GM21825 (cell line): Measurements from ENCODE around the gene FERMT1.
"Not testable (repeated sequence)": the region's sequence is repeated elsewhere in the genome, so short reads cannot be mapped to it uniquely, and the experiment has no call there.

Experiments used
- ATAC-seq: cut with Tn5 transposase; IDR thresholded peaks from one replicate; pipeline ENCODE4 v1.9.1; 2021; ENCODE audit warnings: mild to moderate bottlenecking, moderate library complexity; ENCODE audit not compliant: unreplicated experiment

FERMT1 gene

DNA sequence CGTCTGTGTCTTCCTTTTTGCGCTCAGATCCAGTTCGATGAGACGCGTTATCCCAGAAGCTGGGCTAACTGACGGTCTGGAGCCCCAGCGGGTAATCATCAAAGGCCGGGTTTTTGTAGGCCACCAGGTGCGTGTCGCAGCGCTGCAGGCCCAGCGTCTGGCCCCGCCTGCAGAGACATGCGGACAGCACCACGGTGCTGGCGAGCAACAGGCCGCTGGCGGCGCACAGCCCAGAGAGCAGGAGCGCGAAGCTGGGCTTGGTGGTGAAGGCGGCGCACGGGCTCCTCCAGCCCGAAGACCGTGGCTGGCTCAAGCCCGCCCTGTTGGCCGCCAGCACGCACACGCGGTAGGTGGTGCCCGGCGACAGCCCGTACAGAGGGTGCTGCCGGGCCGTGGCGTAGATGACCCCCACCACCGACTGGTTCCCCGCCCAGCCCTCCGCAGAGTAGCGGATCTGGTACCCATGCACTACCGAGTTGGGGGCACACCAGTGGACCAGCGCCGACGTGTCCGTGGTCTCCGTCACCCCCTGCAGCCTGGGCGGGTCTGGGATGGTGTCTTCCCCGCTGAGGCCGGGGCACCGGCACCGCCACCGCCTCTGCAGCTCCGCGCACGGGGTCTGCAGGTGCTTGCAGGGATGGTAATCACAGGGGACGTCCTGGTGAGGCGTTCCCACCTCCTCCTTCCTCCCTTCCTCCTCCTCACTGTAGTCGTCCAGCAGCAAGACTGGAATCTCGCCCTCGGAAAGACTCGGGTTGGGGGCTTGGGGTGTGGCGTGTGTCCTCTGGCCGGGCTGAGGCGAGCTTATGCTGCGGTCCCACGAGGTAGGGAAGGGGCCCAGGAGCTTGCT is 81.6 kb downstream of the FERMT1 start:
- ATAC-seq, result no peak

DNA sequence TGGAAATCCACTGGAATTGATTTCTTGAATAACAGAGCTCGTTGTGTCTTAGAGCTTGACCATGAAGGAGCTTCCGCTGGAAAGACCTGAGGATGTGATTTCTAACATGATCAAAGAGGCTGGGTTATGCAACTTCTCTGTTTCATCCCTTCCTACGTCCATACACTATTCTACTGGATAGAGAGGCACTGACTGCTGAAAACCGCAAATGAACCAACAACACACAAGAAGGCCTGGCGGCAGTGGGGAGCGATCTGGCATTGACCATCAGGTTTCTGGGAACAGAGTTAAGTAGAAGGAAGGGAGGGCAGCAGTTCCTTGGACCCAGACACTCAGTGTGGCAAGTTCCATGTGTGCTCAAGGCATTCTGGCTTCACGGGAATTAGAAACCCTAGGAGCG is 82.3 kb downstream of the FERMT1 start:
- no peak for ATAC-seq

DNA sequence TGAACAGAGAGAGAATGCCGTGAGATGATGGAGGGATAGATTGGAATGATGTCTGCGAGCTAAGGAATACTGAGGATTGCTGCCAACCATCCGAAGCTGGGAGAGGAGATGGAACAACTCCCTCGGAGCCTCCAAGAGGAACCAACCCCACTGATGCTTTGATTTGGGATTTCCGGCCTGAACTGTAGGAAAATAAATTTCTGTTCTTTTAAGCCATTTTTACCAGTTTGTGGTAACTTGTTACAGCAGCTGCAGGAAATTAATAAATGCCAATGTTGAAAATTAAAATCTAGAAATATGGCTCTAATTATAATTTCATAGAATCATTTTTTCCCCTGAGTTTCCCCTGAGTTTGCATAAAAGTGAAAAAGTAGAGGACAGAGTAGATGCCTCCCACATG is 83.1 kb downstream of the FERMT1 start:
- no peak for ATAC-seq

DNA sequence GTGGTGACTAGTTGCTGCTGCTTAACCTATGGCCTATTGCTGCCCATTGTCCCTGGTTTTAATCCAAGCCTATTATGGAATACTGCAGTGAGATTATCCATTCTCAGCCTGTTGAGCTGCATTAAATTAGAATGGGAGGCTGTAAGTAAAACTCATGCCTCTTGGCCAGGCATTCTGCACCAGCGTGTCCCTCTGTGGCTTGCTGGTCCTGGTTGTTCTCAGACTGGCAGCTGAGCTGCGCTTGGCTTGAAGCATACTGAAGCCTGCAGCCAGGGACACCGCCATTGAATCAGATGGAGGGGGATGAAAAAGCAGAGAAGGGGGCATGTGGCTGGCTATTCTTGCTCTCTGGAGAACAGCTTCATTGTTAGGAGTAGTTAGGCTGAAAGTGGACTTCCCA is 84.6 kb downstream of the FERMT1 start:
- no peak for ATAC-seq

DNA sequence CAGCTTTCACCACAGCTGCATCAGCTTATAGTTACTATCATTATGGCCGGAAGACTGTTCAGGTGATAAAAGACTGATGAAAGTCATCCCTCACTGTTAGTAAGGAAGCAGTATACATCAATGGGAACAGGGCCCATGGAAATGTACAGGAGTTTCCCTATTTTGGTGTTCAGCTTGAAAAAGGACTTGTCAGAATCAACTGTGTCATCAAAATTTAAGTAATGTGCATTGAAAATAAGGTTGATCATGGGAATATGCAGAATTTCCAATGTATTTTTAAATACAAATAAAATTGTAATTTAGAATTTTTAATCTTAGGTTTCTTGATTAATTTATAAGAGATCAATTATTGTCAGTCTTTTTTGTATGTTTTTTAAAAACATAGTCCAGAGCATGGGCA is 85.7 kb downstream of the FERMT1 start:
- ATAC-seq, result no peak

DNA sequence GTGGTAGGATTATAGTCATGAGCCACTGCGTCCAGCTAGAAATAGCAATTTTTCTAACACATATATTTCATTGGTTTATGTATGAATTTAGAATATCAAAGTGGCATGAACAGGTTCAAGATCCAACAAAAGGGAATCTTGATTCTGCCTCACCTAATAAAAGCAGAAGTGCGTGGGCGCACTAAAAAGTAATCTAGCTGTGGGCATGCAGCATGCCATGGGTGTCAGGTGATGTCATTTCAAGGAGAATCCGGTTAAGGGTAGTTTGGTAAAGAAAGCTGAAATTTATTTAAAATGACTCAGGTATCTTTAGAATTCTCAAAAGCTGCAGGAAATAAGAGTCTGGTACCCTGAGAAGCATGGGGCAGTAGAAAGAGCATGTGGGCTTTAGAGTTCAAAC is 86.6 kb downstream of the FERMT1 start:
- ATAC-seq, result no peak

DNA sequence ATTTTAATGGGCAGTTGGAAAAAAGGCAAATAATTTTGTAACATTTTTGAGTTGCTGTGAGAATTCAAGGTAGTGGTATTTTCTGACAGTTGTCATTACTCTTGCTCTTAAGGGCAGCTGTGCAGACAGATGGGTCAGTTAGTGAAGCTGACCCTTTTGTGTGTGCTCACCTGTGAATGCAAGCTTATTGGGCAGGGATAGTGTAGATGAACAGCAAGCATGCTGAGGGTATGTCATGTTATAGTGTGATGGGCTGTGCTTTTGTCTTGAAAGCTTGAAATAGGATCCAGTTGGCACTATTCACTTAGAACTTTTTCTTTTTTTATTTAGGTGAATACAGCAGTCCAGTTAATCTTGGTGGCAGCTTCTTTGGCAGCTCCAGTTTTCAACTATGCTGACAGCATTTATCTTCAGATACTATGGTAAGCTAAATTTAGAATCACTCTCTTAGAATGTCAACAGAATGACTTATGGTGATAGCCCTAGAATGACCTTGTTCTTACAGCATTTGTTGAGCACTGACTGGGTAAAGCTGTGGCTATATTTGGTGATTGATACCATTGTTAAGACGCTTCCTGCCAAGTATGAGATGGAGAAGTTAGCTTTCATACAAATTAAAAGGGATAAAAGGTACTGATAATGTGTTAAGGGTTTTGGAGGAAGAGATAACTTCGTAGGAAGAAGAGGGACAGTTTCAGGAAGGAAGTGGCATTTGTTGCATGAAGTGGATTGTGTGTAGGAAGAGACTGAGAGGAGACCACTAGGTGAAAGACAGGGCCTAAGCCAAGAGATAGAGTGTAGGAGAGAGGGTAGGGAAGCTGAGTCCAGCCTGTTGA is 88.5 kb downstream of the FERMT1 start:
- no peak for ATAC-seq

DNA sequence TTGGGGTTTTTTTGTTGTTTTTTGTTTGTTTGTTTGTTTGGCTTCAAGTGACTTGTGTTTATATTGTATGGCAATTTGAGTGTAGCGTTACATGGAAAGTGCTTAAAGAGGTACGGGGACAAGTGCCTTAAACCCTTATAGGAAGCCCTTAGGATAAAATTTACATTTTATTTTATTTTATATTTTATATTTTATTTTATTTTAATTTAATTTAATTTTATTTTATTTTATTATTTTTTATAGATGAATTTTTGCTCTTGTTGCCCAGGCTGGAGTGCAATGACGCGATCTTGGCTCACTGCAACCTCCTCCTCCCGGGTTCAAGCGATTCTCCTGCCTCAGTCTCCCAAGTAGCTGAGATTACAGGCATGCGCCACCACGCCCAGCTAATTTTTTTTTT is 89.9 kb downstream of the FERMT1 start:
- ATAC-seq, result not testable (repeated sequence)

DNA sequence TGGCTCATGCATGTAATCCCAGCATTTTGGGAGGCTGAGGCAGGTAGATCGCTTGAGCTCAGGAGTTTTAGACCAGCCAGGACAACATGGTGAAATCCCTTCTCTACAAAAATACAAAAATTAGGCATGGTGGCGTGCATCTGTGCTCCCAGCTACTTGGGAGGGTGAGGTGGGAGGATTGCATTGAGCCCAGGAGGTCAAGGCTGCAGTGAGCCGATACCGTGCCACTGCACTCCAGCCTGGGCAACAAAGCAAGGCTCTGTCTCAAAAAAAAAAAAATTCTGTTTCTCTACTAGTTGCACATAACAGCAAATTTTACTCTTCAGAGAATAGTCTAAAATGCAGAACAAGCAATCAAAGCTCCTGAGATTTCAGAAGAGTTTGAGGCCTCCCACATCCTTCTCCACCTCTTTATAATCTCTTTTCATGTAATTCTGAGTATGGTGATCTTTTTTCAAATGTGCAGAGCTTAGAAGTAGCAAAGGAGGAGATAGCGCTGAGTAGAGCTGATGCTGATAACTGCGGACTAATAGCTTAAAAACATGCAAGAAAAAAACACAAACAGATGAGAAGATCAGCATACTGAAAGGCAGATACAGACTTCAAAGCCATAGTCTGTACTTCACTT is 92.3 kb downstream of the FERMT1 start:
- ATAC-seq, result no peak

DNA sequence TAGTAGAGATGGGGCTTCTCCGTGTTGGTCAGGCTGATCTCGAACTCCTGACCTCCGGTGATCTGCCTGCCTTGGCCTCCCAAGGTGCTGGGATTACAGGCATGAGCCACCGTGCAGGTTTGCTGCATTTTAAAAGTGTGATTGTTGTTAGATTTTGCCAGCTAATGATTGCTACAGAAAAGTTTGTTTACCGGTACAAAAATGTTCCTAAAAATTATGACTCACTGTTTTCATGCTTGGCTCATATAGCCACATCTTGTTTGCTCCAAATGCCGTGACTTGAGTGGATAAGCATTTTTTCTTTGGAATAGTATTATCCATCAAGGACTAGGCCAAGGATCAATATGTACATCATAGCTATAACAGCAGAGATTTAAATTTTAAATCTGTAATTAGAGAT is 93.3 kb downstream of the FERMT1 start:
- no peak for ATAC-seq

DNA sequence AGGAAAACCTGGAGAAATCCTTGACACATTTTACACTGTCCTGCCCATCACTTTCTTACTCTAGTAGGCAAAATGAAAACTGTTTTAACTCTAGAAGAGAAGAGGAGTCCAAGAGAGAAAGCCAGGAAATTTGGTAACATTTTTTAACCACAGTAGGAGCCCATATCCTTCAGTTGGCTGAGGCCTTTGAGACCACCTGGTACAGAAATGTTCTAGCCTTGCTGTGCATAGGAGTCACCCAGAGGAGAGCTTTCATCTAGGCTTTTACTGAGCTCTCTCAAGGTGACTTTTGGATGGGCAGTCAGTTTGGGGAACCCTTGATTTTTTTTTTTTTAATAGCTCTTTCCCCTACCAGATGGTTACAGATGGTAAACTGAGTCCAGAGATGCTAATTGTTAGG is 94.0 kb downstream of the FERMT1 start:
- ATAC-seq, result no peak

DNA sequence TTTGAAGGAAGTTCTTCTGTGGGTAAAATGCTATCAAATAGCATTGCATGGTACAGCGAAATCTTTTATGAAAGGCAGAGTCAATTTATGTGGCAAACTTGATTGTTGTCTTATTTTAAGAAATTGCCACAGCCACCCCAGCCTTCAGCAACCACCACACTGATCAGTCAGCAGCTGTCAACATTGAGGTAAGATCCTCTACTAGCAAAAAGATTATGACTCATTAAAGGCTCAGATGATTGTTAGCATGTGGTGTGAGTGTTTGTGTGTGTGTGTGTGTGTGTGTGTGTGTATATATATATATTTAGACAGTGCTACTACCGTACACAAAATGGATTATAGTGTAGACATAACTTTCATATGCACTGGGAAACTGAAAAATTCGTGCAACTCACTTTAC is 96.8 kb downstream of the FERMT1 start:
- ATAC-seq, result no peak
